B cell (primary cell): ENCODE data around the gene ZNF799.
"Not testable (repeated sequence)": the region's sequence is repeated elsewhere in the genome, so short reads cannot be mapped to it uniquely, and the experiment has no call there.

Experiments used
- EZH2 ChIP-seq: IDR thresholded peaks from 2 replicates; pipeline ENCODE4 v1.6.1; 2012; ENCODE audit warnings: borderline replicate concordance, low read depth, mild to moderate bottlenecking, moderate library complexity, low read length; ENCODE audit not compliant: insufficient read depth, poor library complexity, severe bottlenecking
- TF ChIP-seq, protein P1 (sequence below): fragments of 200-600 bp; IDR thresholded peaks from one replicate; pipeline ENCODE4 v1.8.0; 2022; ENCODE audit warnings: antibody characterized with exemption, mild to moderate bottlenecking

DNA sequence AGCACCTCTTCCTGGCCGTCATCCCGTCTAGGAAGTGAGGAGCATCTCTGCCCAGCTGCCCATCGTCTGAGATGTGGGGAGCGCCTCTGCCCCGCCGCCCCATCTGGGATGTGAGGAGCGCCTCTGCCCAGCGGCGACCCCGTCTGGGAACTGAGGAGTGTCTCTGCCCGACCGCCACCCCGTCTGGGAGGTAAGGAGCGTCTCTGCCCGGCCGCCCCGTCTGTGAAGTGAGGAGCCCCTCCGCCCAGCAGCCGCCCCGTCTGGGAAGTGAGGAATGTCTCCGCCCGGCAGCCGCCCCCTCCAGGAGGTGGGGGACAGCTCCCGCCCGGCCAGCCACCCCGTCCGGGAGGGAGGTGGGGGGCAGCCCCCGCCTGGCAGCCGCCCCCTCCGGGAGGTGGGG lies 38.8 kb downstream of the ZNF799 start:
- TF ChIP-seq, protein P1, sequence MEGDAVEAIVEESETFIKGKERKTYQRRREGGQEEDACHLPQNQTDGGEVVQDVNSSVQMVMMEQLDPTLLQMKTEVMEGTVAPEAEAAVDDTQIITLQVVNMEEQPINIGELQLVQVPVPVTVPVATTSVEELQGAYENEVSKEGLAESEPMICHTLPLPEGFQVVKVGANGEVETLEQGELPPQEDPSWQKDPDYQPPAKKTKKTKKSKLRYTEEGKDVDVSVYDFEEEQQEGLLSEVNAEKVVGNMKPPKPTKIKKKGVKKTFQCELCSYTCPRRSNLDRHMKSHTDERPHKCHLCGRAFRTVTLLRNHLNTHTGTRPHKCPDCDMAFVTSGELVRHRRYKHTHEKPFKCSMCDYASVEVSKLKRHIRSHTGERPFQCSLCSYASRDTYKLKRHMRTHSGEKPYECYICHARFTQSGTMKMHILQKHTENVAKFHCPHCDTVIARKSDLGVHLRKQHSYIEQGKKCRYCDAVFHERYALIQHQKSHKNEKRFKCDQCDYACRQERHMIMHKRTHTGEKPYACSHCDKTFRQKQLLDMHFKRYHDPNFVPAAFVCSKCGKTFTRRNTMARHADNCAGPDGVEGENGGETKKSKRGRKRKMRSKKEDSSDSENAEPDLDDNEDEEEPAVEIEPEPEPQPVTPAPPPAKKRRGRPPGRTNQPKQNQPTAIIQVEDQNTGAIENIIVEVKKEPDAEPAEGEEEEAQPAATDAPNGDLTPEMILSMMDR = not testable (repeated sequence)
- TF ChIP-seq EZH2 = not testable (repeated sequence)
